ENCODE results near the gene PHACTR3. TPM values are rescaled to one million over a fixed set of nuclear protein-coding genes. Genes with fewer than 3 reads are reported as not detected.

PHACTR3 gene
- polyA plus RNA-seq, 1 donor (not counting 4 experiments of a cell fraction or from before 2014, with no cell fraction given) = 2.6 TPM

DNA sequence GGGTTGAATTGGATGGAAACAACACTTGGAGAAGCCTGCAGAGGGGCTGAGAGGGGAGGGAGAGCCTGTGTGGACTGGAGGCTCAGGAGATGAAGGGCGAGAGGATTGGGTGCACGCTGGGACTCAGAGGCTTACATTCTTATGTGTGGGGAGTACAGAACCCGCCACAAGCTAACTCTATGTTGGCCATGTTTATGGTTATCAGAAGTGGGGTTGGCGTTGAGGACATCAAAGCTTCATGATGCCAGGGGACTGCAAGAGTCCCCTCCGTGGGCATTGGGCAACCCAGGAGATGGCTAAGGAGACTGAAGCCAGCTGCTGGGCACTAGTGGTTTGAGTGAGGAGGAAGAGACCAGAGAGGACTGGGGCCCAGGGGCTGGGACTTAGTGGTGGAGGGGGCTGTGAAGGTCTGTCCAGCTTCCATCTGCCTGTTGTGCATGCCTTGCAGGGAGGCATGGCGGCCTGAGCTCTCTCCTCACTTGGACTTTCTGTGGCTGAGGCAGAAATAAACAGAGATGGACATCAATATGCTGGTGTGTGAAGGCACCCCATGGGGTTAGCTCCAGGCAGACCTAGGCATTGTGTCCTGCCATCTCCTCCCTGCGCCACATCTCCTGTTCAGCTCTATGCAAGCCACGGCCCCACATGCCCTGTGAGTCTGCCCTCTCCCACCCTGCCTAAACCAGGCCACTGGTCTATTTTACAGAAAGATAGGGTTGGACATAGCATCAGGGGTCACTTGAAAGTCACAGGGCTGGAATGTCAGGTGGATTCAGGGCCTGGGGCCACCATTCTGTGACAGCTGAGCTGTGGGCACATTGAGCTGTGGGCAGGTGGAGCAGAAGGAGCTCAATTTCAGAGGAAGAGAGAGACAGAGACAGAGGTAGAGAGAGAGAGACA is 61.6 kb downstream of the PHACTR3 start:
- H2AFZ ChIP-seq (ENCODE audit: control insufficient read depth, low read length) = no peak overlapping the region

GRCh38 chr20:59666586-59666985 is 62.2 kb downstream of the PHACTR3 start:
- Histone ChIP-seq H3K27ac (ENCODE audit: control insufficient read depth, insufficient read depth, low read length) (no peak overlapping the region), H3K36me3 (ENCODE audit: control insufficient read depth in 2 of 2, extremely low read depth in 1 of 2, insufficient read depth in 2 of 2, low read length in 2 of 2) (no peaks in the 10 kb centered on the region), H3K27me3 (ENCODE audit: control insufficient read depth, extremely low read depth, insufficient read depth, low read length) (no peaks in the 10 kb centered on the region), H3K4me2 (ENCODE audit: control insufficient read depth, extremely low read depth, insufficient read depth, low read depth, low read length) (no peak overlapping the region), H2AFZ (ENCODE audit: control insufficient read depth, low read length) (no peak overlapping the region), H4K20me1 (ENCODE audit: control insufficient read depth, extremely low read depth, insufficient read depth, low read length) (no peaks in the 10 kb centered on the region), H3K4me1 (ENCODE audit: control insufficient read depth, extremely low read depth, insufficient read depth, low read length) (no peaks in the 10 kb centered on the region), H3K9me3 (ENCODE audit: control insufficient read depth, low read depth, low read length) (no peaks in the 10 kb centered on the region), H3K9ac (ENCODE audit: control insufficient read depth, extremely low read depth, insufficient read depth, low read length) (no peak overlapping the region), H3K4me3 (ENCODE audit: control insufficient read depth in 2 of 3, extremely low read depth in 1 of 3, insufficient read depth in 2 of 3, low read depth in 1 of 3, low read length in 3 of 3) (no peak overlapping the region), H3K9me1 (ENCODE audit: control insufficient read depth, extremely low read depth, insufficient read depth, low read length) (no peaks in the 10 kb centered on the region), H3K79me2 (ENCODE audit: control insufficient read depth, insufficient read depth, low read length) (no peaks in the 10 kb centered on the region)
- FAIRE-seq (no peak), DNase-seq (ENCODE audit: low read depth, low spot score) (no peak)
- no peak for TF ChIP-seq CTCF (optimal IDR thresholded peaks at IDR 0.05 in 1 of 3, IDR thresholded peaks at IDR 0.05 in 1 of 3, conservative IDR thresholded peaks at IDR 0.05 in 1 of 3; ENCODE audit: extremely low read depth in 1 of 3, insufficient read depth in 2 of 3, low read length in 3 of 3)
- TF ChIP-seq EZH2 (IDR thresholded peaks at IDR 0.05; ENCODE audit: low read length) = no peak
- dilution Hi-C loops (cut with MboI; ENCODE audit: extremely low pct_ligation_motif_present, low sequenced_read_pairs) = no loop called here

More for the DNA sequence above, 61.6 kb downstream of the PHACTR3 start:
- no peak for DNase-seq (ENCODE audit: low read depth, low spot score)
- Histone ChIP-seq H3K27me3 (ENCODE audit: control insufficient read depth, extremely low read depth, insufficient read depth, low read length) (no peaks in the 10 kb centered on the region), H3K4me2 (ENCODE audit: control insufficient read depth, extremely low read depth, insufficient read depth, low read depth, low read length) (no peak overlapping the region), H3K9ac (ENCODE audit: control insufficient read depth, extremely low read depth, insufficient read depth, low read length) (no peak overlapping the region), H3K4me1 (ENCODE audit: control insufficient read depth, extremely low read depth, insufficient read depth, low read length) (no peaks in the 10 kb centered on the region), H3K9me1 (ENCODE audit: control insufficient read depth, extremely low read depth, insufficient read depth, low read length) (no peaks in the 10 kb centered on the region), H3K9me3 (ENCODE audit: control insufficient read depth, low read depth, low read length) (no peaks in the 10 kb centered on the region), H3K79me2 (ENCODE audit: control insufficient read depth, insufficient read depth, low read length) (no peaks in the 10 kb centered on the region), H3K4me3 (ENCODE audit: control insufficient read depth in 2 of 3, extremely low read depth in 1 of 3, insufficient read depth in 2 of 3, low read depth in 1 of 3, low read length in 3 of 3) (no peak overlapping the region), H3K27ac (ENCODE audit: control insufficient read depth, insufficient read depth, low read length) (no peak overlapping the region), H3K36me3 (ENCODE audit: control insufficient read depth in 2 of 2, extremely low read depth in 1 of 2, insufficient read depth in 2 of 2, low read length in 2 of 2) (no peaks in the 10 kb centered on the region), H4K20me1 (ENCODE audit: control insufficient read depth, extremely low read depth, insufficient read depth, low read length) (no peaks in the 10 kb centered on the region)
- dilution Hi-C loops (cut with MboI; ENCODE audit: extremely low pct_ligation_motif_present, low sequenced_read_pairs) = no loop called here
- TF ChIP-seq CTCF (optimal IDR thresholded peaks at IDR 0.05 in 1 of 3, IDR thresholded peaks at IDR 0.05 in 1 of 3, conservative IDR thresholded peaks at IDR 0.05 in 1 of 3; ENCODE audit: extremely low read depth in 1 of 3, insufficient read depth in 2 of 3, low read length in 3 of 3) (no peak), EZH2 (IDR thresholded peaks at IDR 0.05; ENCODE audit: low read length) (no peak)
- no peak for FAIRE-seq
